GM12892 (cell line): ENCODE results near the gene NSD1.

ENCODE experiments used
- POLR2A ChIP-seq: IDR thresholded peaks from 2 replicates; pipeline ENCODE4 v1.6.1; 2011; ENCODE audit warnings: low read depth, low read length, control low read depth
- POLR2AphosphoS5 ChIP-seq: IDR thresholded peaks from 2 replicates; pipeline ENCODE4 v1.6.1; 2011; ENCODE audit warnings: low read depth, low read length, control low read depth
- TAF1 ChIP-seq: IDR thresholded peaks from 2 replicates; pipeline ENCODE4 v1.6.1; 2011; ENCODE audit warnings: low read depth, mild to moderate bottlenecking, control low read depth, low read length, borderline replicate concordance

- TF ChIP-seq POLR2AphosphoS5 (no peak), POLR2A (no peak), TAF1 (no peak)
These were observed 87.0 kb downstream of the NSD1 start for GRCh38 chr5:177220576-177220975.
